GM12891 (cell line): ENCODE results near the gene ANKRD36B.
"Not testable (repeated sequence)": the region's sequence is repeated elsewhere in the genome, so short reads cannot be mapped to it uniquely, and the experiment has no call there.

ENCODE experiments used
- POLR2A ChIP-seq: IDR thresholded peaks from 2 replicates; pipeline ENCODE4 v1.6.1; 2011; ENCODE audit warnings: low read depth, low read length, control low read depth
- POLR2AphosphoS5 ChIP-seq: IDR thresholded peaks from 2 replicates; pipeline ENCODE4 v1.6.1; 2011; ENCODE audit warnings: low read depth, low read length, control low read depth
- SPI1 ChIP-seq: IDR thresholded peaks from 2 replicates; pipeline ENCODE4 v1.6.1; 2011; ENCODE audit warnings: low read depth, low read length, control low read depth
- TAF1 ChIP-seq: IDR thresholded peaks from 2 replicates; pipeline ENCODE4 v1.6.1; 2011; ENCODE audit warnings: low read depth, low read length, control low read depth

- not testable (repeated sequence) for TF ChIP-seq POLR2A, TAF1, POLR2AphosphoS5, SPI1
These were observed 40.6 kb downstream of the ANKRD36B start for GRCh38 chr2:97549058-97549457.
